OCI-LY3 (cell line): Measurements from ENCODE around the gene PXK.

Experiments
- H2AFZ ChIP-seq: fragments of 200-600, 300-600 bp; shearing (Covaris generic); 2 replicates; pipeline ENCODE4 v1.6.0; 2014; ENCODE audit warnings: antibody characterized with exemption, low read depth, low read length
- H3K27ac ChIP-seq: fragments of 200-600, 300-600 bp; sonication (generic); 2 replicates; pipeline ENCODE4 v1.5.1; 2014; ENCODE audit warnings: mild to moderate bottlenecking, low read length, moderate library complexity, mixed read lengths
- H3K27me3 ChIP-seq: fragments of 200-600, 300-600 bp; sonication (generic); 2 replicates; pipeline ENCODE4 v1.6.1; 2014; ENCODE audit warnings: low read depth, low read length, mixed read lengths
- H3K36me3 ChIP-seq: fragments of 200-600, 300-600 bp; sonication (generic); replicated peaks from 2 replicates; pipeline ENCODE3; 2014; ENCODE audit warnings: low read depth, low read length, mixed read lengths
- H3K4me1 ChIP-seq: fragments of 300-600, 200-600 bp; sonication (generic); 2 replicates; pipeline ENCODE4 v1.6.1; 2014; ENCODE audit warnings: low read length, mixed read lengths
- H3K4me2 ChIP-seq: fragments of 200-600, 300-600 bp; sonication (generic); 2 replicates; pipeline ENCODE4 v1.6.1; 2014; ENCODE audit warnings: low read length, mixed read lengths
- H3K4me3 ChIP-seq: fragments of 300-600, 200-600 bp; sonication (generic); 2 replicates; pipeline ENCODE4 v1.5.1; 2014; ENCODE audit warnings: antibody characterized with exemption, mild to moderate bottlenecking, low read length, moderate library complexity
- H3K79me2 ChIP-seq: fragments of 300-600, 200-600 bp; shearing (Covaris generic); 2 replicates; pipeline ENCODE4 v1.6.1; 2014; ENCODE audit warnings: mild to moderate bottlenecking, low read length, mixed read lengths
- H3K9ac ChIP-seq: fragments of 300-600, 200-600 bp; shearing (Covaris generic); 2 replicates; pipeline ENCODE4 v1.6.0; 2014; ENCODE audit warnings: mild to moderate bottlenecking, low read length, moderate library complexity
- H3K9me3 ChIP-seq: fragments of 200-600, 300-600 bp; shearing (Covaris generic); 2 replicates; pipeline ENCODE4 v1.6.1; 2014; ENCODE audit warnings: low read length, mixed read lengths; ENCODE audit not compliant: insufficient read depth
- H4K20me1 ChIP-seq: fragments of 200-600, 300-600 bp; sonication (generic); 2 replicates; pipeline ENCODE4 v1.6.1; 2016; ENCODE audit warnings: low read length, mixed read lengths; ENCODE audit not compliant: insufficient read depth
- EZH2phosphoT487 ChIP-seq: fragments of 200-600 bp; shearing (Covaris generic); IDR thresholded peaks from 2 replicates; pipeline ENCODE4 v1.6.1; 2018; ENCODE audit warnings: antibody characterized with exemption, mixed run types, low read depth
- TF ChIP-seq, protein P1 (sequence below): fragments of 200-600, 300-600 bp; sonication (generic); IDR thresholded peaks from 2 replicates; pipeline ENCODE4 v1.5.1; 2014; ENCODE audit warnings: antibody characterized with exemption, low read length, low read depth

The PXK gene

DNA sequence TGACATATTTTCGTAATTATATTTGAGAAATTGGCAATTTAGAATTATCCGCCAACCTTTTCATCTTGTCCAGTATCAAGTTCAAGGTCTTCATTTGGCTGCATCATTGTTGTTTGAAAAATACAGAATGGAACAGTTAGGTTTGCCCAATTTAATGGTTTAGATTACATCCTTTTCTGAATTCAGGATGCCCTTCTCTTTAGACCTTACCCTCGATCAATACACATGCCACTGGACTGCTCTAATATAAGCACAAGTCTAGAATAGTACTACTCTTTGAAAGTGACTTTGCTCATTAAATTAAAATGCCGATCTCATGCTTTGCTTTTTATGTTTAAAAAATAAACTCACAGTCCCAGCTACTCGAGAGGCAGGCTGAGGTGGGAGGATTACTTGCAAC lies 44.5 kb downstream of the PXK start:
- H3K4me1 ChIP-seq: no peaks in the 10 kb centered on the region
- H4K20me1 ChIP-seq: no peaks in the 10 kb centered on the region
- no peak overlapping the region for H3K4me3 ChIP-seq
- TF ChIP-seq, protein P1, sequence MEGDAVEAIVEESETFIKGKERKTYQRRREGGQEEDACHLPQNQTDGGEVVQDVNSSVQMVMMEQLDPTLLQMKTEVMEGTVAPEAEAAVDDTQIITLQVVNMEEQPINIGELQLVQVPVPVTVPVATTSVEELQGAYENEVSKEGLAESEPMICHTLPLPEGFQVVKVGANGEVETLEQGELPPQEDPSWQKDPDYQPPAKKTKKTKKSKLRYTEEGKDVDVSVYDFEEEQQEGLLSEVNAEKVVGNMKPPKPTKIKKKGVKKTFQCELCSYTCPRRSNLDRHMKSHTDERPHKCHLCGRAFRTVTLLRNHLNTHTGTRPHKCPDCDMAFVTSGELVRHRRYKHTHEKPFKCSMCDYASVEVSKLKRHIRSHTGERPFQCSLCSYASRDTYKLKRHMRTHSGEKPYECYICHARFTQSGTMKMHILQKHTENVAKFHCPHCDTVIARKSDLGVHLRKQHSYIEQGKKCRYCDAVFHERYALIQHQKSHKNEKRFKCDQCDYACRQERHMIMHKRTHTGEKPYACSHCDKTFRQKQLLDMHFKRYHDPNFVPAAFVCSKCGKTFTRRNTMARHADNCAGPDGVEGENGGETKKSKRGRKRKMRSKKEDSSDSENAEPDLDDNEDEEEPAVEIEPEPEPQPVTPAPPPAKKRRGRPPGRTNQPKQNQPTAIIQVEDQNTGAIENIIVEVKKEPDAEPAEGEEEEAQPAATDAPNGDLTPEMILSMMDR: no peak
- TF ChIP-seq EZH2phosphoT487: no peak
- H3K4me2 ChIP-seq: no peak overlapping the region
- H3K9ac ChIP-seq: no peak overlapping the region
- no peaks in the 10 kb centered on the region for H3K9me3 ChIP-seq
- no peaks in the 10 kb centered on the region for H3K27me3 ChIP-seq
- no peak overlapping the region for H3K27ac ChIP-seq
- no peaks in the 10 kb centered on the region for H3K36me3 ChIP-seq
- no peaks in the 10 kb centered on the region for H3K79me2 ChIP-seq
- no peak overlapping the region for H2AFZ ChIP-seq

DNA sequence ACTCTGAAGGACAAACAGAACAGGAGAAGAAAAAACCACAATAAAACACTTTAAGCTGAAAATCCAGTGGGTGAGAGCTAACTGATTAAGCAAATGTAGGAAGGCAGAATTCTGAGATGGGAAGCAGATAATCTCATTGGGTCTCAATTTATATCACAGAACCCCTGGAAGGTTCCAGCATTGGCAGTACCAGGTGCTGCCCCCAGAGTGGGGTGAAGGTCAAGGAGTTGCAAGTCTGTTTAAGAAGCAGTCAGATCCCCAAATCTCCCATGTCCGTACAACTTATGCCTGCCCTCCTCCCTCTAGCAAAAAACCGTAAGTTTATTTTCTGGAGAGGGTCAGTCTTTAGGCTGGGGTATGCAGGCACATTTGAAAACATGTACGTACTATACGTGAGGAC lies 45.1 kb downstream of the PXK start:
- no peaks in the 10 kb centered on the region for H3K79me2 ChIP-seq
- H2AFZ ChIP-seq: no peak overlapping the region
- no peak overlapping the region for H3K27ac ChIP-seq
- H3K36me3 ChIP-seq: no peaks in the 10 kb centered on the region
- no peak overlapping the region for H3K9ac ChIP-seq
- no peaks in the 10 kb centered on the region for H4K20me1 ChIP-seq
- H3K4me3 ChIP-seq: no peak overlapping the region
- H3K27me3 ChIP-seq: no peaks in the 10 kb centered on the region
- no peaks in the 10 kb centered on the region for H3K4me1 ChIP-seq
- H3K9me3 ChIP-seq: no peaks in the 10 kb centered on the region
- H3K4me2 ChIP-seq: no peak overlapping the region
- TF ChIP-seq, protein P1: no peak
- no peak for TF ChIP-seq EZH2phosphoT487

DNA sequence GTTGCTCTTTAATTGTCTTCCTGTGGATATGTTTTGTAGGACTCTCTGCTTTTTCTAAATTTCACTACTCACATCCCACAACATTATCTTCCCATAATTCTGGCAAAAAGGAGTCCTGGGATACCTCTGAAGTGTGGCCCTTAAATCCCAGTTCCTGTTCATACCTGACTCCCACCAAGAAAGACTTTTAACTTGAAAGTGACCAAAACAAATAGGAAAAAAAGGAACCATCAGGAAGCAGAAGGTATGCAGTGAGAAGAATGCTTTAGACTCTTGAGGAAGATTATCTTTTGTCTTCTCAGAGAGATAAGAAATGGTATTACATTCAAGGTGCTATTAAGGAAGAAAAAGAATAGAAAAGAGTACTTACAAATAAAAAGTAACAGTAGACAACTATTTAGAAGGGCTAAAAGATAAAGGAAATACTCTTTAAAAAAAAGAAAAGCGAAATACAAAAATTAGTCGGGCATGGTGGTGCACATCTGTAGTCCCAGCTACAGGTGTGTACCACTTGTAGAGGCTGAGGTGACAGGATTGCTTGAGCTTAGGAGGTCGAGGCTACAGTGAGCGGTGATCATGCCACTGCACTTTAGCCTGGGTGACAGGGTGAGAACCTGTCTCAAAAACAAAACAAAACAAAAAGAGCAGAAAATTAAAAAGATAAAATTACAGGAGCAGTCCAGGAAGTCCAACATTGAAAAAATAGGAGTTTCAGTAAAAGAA lies 46.8 kb downstream of the PXK start:
- H3K27me3 ChIP-seq: no peaks in the 10 kb centered on the region
- no peaks in the 10 kb centered on the region for H3K4me1 ChIP-seq
- no peak overlapping the region for H3K27ac ChIP-seq
- no peak overlapping the region for H3K9ac ChIP-seq
- H2AFZ ChIP-seq: no peak overlapping the region
- H3K4me3 ChIP-seq: no peak overlapping the region
- no peaks in the 10 kb centered on the region for H3K36me3 ChIP-seq
- no peak overlapping the region for H3K4me2 ChIP-seq
- H3K9me3 ChIP-seq: no peaks in the 10 kb centered on the region
- H4K20me1 ChIP-seq: no peaks in the 10 kb centered on the region
- H3K79me2 ChIP-seq: no peaks in the 10 kb centered on the region
- TF ChIP-seq EZH2phosphoT487: no peak
- TF ChIP-seq, protein P1: no peak

DNA sequence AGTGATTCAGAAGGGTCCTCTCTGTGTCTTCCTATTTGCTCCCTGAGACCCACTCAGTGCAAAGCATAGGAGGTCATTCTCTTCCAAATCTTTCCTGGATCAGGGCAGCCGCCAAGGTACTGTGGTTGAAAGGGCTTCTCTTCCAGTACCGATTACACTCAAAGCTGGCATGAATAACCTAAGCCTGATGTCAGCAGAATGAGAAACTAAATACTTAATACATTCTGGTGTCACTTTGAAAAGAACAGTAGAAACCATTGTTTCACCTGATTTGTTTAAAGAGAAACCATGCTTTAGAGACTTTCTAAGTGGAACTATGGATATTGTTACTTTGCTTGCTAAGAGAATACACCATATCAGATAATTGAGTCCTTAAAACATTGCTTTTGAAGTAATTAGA lies 50.8 kb downstream of the PXK start:
- H2AFZ ChIP-seq: no peak overlapping the region
- H3K9ac ChIP-seq: no peak overlapping the region
- no peak for TF ChIP-seq EZH2phosphoT487
- TF ChIP-seq, protein P1: no peak
- H3K4me3 ChIP-seq: no peak overlapping the region
- H3K27me3 ChIP-seq: no peaks in the 10 kb centered on the region
- no peaks in the 10 kb centered on the region for H3K36me3 ChIP-seq
- no peaks in the 10 kb centered on the region for H4K20me1 ChIP-seq
- H3K4me1 ChIP-seq: no peaks in the 10 kb centered on the region
- H3K4me2 ChIP-seq: no peak overlapping the region
- H3K27ac ChIP-seq: no peak overlapping the region
- no peaks in the 10 kb centered on the region for H3K9me3 ChIP-seq
- no peaks in the 10 kb centered on the region for H3K79me2 ChIP-seq
